SKM-1 treated with dmso at 0.1 percent for 144 hours (cell line): ENCODE measurements around the gene MERTK.
"Not testable (repeated sequence)": the region's sequence is repeated elsewhere in the genome, so short reads cannot be mapped to it uniquely, and the experiment has no call there.

Experiments
- DNase-seq: peaks from one replicate; lab custom pipeline; 2025; ENCODE audit not compliant: unreplicated experiment; lab: John Stamatoyannopoulos, UW

Gene MERTK

DNA sequence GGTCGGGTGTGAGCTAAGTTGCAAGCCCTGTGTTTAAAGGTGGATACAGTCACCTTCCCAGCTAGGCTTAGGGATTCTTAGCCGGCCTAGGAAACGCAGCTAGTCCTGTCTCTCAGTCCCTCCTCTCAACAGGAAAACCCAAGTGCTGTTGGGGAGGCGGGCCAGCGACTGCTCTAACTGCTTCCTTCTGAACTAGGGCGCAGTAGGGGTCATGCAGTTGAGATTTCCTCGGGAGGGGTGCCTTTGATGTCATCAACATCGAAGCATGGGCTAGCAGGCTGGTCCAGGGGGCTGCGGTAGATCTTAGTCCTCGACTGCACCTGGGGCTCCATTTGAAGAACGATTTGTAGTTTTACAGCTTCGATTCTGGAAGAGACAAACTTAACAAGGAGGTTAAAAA lies 141.1 kb downstream of the MERTK start:
- DNase-seq: not testable (repeated sequence)

DNA sequence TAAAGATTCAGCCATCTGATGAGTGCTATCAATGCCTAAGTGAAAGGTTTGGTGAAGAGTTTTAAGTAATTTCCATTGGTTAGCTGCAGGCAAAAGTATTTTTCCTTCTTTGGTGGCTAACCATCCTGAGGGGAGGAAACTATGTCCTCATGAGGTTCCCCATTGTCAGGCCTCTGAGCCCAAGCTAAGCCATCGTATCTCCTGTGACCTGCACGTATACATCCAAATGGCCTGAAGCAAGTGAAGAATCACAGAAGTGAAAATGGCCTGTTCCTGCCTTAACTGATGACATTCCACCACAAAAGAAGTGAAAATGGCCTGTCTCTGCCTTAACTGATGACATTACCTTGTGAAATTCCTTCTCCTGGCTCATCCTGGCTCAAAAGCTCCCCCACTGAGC lies 141.7 kb downstream of the MERTK start:
- DNase-seq: not testable (repeated sequence)

DNA sequence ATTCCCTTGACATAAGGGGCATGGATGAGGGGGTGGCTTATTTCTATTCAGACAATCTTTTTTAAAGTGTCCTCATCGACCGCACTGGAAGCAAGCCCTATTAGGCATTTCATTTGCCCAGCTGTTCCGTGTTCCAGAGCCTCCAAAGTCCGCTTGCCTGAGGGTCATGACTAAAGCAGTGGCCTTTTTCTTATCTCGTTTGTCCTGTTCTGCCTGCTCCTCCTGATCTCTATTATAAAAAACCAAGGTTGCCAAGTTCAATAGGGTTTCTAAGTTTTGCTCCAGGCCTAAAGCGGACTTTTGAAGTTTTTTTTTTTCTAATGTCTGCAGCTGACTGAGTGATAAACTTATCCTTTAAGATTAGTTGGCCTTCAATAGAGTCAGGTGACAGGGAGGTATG lies 143.1 kb downstream of the MERTK start:
- DNase-seq: not testable (repeated sequence)

DNA sequence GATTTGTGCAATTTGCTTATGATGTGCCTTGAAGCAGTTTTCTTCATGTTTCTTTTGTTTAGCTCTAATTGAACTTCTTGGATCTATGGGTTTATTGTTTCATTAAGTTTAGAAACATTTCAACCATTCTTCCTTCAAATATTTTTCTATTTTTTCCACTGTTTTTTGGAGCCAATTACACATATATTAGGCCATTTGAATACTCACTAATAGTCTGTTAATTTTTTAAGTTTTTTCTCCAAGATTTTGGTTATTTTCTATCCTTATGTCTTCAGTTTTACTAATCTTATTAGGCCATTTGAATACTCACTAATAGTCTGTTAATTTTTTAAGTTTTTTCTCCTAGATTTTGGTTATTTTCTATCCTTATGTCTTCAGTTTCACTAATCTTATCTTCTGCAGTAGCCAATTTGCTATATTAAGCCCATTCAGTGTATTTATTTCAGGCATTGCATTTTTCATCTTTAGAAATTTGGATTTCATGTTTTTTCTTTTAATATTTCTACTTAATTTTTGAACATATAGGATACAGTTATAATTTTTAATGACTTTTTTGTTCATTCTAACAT lies 147.1 kb downstream of the MERTK start:
- DNase-seq: no peak

DNA sequence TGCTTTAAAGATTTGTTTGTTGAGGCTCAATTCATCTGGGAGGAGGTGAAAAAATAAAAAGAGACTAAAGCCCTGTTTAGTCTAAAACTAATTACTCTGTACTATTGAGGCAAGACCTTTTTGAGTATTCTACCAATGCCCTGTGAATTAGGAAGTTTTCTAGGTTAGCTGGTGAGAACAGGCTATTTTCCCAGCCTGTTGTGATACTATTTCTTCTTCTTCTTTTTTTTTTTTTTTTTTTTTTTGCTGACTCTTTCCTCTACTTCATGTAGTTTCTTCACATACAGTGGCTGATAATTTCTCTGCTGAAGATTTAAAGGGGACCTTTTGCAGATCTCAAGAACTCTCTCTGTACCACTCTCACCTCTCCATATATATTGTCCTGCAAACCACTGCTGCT lies 147.8 kb downstream of the MERTK start:
- DNase-seq: no peak

DNA sequence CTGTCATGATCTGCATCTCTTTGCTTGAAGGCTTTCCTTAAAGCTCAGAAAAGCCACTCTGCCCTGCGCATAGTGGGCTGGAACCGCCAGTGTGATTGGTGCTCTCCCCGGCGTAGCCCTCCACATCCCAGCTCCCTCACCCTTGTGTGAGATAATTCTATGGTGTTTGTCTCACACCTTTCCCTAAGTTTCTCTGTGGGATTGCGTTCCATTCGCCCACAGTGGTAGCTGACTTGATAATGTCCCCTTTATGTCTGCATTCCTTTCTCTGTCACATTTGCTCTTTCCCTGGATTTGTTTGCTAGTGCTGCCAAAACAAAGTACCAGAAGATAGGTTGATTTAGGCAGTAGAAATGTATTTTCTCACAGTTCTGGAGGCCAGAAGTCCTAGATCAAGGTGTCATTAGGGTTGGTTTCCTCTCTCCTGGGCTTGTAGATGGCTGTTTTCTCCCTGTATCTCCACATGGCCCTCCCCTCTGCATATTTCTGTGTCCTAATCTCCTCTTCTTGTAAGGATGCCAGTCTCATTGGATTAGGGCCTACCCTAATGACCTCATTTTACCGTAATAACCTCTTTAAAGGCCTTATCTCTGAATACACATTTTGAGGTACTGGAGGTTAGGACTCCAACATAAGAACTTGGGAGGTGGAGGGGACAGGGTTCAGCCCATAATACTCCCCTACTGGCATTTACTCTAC lies 149.3 kb downstream of the MERTK start:
- DNase-seq: no peak

DNA sequence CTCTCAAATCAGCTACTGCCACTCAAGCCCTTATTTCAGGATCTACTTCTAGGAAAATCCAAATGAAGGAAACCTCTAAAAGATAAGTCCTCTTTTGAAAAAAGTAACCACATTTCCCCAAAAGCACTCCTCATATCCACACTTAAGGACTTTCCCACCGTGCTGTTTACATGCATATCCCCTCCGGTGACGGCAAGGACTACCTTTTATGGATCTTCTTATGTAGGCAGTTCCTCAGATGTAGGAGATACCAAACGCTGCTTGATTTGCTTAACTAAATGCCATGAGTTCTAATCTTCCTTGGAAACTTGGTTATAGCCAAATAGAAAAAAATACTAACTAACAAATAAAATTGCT lies 149.8 kb downstream of the MERTK start:
- DNase-seq: no peak

DNA sequence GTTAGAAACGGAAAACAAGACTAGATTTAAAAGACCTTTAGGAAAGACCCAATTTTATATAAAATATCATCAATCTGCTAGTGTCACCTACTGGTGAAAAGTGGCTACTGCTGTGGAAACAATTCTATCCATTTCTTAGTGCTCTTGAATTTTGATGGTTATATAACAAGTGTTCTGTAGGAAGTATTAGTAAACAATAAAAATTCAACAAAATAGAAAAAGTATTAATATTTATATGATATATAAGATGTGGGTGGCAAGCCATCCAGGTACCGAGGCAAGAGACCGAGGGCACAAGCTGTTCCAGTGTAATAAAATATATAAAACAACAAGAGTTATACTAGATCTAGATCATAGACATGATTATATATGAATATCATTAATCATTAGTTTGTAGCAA lies 150.5 kb downstream of the MERTK start:
- DNase-seq: peak; percentile 65

DNA sequence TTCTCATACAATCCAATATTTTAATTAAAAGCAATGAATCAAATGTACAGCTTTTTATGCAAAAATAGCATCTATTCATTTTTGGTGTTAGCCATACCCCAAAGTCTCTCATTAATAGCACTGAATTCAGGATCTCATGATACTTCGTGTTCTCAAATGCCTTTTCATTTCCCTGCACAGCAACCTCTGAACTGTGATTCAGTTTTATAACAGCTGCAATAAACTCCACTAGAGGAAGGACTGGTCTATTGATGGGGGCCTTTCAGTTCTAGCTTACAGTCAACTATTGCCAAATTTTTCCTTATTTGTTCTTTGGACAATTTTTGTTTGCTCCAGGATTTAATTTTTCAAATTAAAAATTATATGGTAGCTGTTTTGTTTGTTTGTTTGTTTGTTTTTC lies 151.9 kb downstream of the MERTK start:
- DNase-seq: no peak

DNA sequence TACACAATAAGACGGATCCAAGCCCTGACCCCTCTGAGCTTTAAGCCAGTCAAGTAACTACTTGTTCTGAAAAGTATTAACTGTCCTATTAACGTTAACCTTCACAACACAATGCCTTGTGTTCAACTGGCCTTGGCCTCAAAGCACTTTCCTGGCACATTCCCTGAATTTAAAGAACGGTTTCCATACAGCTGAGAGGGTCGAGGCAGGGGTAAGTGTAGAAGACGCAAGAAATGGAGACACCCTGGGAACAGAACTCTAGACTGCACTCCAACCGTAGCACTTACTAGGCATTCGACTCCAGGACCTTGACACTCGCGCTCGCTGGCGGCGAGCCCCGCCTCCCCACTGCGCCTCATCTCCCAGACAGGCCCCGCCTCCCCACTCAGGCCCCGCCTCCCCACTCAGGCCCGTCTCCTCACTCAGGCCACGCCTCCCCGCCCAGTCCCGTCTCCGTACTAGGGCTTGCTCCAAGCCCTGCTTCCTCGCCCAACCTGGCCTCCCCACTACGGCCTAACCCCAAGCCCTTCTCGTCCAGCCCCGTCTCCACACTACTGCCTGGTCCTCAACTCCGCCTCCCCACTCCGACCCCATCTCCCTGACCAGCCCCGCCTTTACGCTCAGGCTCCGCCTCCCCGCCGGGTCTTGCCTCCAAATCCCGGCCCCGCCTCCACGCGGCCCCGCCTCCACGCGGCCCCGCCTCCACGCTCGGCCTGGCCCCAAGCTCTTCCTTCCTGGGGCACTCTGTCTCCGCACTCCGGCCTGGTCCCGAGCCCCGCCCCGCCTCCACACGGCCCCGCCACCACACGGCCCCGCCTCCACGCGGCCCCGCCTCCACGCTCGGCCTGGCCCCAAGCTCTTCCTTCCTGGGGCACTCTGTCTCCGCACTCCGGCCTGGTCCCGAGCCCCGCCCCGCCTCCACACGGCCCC lies 155.8 kb downstream of the MERTK start:
- peak; percentile 93 for DNase-seq

DNA sequence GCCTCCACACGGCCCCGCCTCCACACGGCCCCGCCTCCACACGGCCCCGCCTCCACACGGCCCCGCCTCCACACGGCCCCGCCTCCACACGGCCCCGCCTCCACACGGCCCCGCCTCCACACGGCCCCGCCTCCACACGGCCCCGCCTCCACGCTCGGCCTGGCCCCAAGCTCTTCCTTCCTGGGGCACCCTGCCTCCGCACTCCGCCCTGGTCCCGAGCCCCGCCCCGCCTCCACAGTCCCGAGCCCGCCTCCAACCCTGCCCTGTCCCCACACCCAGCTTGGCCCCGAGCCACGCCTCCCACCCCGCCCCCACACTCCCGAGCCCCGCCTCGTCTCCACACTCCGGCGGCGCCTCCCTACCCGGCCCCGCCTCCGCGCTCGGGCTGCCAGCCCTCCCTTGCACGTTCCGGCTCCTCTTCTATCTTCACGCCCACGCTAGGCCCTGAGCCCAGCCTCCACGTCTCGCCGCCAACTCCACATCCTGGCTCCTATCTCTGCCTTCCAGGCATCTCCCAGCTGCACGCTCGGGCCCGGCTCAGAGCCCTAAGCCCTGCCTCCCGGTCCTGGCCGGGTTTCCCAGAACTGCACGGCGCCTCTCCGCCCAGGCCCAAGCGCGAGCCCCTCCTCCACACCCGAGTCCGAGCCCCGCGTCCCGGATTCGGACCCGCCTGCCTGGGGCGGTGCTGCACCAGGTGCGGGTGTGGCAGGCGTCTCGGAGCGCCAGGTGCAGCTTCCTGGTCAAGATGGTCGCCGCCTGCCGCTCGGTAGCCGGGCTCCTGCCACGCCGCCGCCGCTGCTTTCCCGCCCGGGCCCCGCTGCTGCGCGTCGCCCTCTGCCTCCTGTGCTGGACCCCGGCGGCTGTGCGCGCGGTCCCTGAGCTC lies 156.7 kb downstream of the MERTK start, which contains the start of gene TMEM87B:
Gene TMEM87B, plus strand, starts transcription at position 423 of the 883 bp plus-strand sequence. Its CDS starts 323 bp downstream, at position 746.
- DNase-seq: peak; percentile 97

DNA sequence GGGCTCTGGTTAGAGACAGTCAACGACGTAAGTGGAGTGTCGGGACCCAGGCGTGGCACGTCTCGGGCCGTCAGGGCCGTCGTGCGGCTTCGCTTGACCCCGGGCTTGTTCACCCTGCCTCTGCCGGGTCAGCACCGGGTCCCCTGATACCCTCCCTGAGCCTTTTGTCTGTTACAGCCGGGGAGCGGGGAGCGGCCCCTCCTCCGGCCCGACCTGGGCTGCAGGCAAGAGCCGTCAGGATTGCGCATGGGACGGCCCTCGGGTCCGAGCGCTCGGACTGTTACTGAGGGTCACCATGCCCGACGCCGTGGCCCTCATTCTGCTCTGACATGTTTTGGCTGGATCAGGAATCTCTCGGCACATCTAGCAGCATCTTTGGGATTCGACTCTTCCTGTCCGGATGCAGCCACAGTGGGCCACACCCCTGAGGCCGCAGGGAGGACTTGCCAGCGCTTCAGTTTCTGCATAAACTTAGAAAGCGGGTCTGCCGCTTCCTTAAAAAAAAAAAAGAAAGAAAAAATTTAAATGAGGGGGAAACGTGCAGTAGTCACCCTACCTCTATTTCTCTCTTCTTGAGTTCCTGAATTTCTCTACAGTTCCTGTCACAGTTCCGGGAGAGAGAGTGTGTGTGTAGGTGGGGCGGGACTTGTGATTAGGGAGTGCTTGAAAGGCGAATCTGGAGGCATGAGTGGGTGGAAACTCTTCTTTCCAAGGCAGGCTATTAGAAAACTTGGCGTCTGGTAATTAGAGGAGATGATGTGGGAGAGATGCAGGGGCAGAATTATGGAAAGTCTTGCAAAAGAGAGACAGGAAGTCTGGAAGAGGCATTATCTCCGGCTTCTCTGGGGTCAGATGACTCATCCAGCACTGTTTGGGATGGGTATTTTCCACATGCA lies 157.6 kb downstream of the MERTK start:
- peak; percentile 74 for DNase-seq

DNA sequence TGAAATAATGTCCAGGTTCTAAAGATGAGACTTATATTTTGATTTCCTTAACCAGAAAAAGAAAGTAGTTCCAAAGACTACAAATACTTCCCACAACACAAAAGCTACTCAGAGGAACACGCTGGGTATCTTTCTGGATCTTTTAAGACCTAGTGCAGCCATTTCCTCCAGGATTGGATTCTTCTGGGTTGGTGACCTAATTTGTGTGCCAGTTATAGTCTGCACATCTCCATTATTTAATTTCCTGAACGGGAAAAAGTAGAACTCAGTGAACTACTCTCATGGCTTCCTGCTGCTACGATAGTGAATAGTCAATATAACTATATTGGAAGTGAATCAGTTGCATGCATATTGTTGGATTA lies 158.2 kb downstream of the MERTK start:
- no peak for DNase-seq

DNA sequence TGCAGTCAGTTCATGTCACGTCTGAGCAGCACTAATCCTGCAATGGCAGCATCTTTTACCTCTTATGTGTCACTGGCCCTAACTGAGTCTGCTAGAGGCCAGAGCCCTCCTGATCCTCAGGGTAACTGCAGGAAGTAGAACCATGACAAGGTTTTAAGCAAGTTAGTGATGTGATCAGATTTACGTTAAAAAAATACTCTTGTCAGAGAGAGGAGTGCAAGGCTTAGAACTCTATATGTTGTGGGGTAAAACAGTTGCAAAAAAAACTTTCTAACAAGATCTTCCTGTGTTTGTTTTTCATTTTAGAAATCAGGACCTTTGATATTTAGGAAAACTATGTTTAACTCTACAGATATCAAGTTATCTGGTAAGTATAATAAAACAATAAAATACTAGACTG lies 161.3 kb downstream of the MERTK start:
- DNase-seq: no peak

DNA sequence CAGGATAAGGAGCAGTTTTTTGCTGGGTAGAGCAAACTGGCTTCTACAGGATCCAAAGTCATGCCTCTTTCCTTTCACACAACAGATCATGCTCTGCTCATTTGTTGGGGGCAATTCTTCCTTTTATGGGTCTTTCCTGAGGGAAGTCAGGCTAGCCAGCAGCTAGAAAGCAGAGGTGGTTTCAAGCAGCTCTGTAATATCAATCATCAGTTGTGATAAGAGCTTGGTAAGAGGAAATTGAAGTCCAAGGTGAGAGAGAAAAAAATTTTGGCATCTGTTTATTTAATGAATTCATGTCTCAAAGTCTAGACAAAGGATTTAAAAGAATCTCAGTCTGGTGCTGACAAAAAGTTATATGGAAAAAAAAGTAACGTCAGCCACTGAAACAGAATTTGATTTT lies 162.9 kb downstream of the MERTK start:
- DNase-seq: no peak

DNA sequence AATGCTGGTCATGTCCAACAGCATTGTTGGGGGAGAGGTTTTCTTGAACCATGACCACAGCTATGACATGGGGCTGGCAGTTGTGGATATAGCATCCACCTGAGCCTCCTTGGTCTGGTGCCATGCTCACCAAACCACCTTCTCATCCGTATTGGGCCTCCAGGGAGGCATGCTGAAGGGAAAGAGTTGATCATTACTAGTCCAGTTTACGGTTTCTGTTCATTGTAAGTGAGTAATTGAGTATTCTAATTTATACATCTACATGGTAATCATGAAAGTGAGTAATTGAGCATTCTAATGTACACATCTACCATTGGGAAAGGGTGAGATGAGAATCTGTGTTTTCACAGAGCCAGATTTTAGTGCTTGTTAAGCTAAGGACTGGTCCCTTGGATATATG lies 163.4 kb downstream of the MERTK start:
- DNase-seq: no peak

DNA sequence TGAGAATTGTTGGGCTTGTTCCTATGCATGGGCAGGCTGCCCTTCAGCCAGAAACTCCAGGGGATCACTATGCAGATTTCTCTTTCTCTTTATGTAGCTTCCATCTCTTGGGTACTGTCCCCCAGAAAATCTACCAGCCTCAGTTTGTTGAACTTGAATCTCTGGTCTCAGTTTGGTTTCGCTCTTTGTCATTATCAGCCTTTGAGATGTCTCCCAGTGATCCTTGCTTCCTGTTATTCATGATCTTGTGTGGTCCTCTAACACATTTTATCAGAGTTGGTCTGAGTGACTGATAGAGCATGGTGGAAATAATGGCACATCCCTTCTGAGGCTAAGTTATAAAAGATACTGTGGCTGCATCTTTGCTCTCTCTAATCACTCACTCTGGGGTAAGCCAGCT lies 164.5 kb downstream of the MERTK start:
- no peak for DNase-seq

DNA sequence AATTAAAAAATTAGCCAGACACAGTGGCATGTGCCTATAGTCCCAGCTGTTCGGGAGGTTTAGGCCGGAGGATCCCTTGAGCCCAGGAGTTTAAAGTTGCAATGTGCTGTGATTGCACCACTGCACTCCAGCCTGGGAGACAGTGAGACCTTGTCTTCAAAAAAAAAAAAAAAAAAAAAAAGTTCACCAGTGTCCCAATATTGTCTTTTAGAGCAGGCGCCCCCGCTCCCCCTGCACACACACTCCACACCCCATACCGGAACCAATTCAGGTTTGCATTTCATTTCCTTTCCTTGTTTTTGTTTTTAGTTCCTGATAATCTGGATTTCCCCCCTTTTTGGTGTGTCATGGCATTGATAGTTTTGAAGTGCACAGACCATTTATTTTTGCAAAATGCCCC lies 167.1 kb downstream of the MERTK start:
- no peak for DNase-seq

DNA sequence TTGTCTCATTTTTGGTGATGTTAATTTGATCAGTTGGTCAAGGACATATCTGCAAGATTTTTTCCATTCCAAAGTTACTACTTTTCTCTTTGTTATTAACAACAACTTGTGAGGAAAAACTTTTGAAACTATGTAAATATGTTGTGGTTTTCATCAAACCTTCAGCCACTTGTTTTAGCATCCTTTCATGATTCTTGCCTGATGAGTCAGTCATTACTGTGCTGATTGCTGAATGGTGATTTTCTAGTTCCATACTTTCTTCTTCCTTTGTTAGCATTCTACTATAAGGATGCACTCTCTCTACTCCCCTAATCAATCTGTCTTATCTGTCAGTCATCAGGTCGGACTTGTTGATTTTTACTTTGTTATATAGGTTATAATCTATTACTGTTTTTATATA lies 167.6 kb downstream of the MERTK start:
- no peak for DNase-seq

DNA sequence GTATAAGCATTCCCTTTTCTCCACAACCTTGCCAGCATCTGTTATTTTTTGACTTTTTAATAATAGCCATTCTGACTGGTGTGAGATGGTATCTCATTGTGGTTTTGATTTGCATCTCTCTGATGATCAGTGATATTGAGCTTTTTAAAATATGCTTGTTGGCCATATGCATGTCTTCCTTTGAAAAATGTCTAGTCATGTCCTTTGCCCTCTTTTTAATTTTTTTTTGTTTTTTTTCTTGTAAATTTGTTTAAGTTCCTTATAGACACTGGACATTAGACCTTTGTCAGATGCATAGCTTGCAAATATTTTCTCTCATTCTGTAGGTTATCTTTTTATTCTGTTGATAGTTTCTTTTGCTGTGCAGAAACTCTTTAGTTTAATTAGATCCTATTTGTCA lies 171.4 kb downstream of the MERTK start:
- not testable (repeated sequence) for DNase-seq
